Epithelial cell of proximal tubule (primary cell): ENCODE data around the gene SERPINA6. TPM values are rescaled to one million over a fixed set of nuclear protein-coding genes. Genes with fewer than 3 reads are reported as not detected.

ENCODE experiments used
- DNase-seq: peaks from one replicate; pipeline ENCODE4 v3.0.0-alpha.2; 2011; ENCODE audit warnings: low read depth
- H3K4me3 ChIP-seq: 2 replicates; pipeline ENCODE4 v1.5.1; 2011; ENCODE audit warnings: low read depth, mild to moderate bottlenecking, low read length
- total RNA-seq: library from RNA; depleted of rRNA; stranded (reverse); fragments of >200 nt; gene quantifications from 2 replicates; pipeline ENCODE4 v1.2.3, GENCODE V29; 2015
- TF ChIP-seq, protein P1 (sequence below): conservative IDR thresholded peaks from 2 replicates; pipeline ENCODE4 v1.5.1; 2012; ENCODE audit warnings: low read depth, mild to moderate bottlenecking, low read length

Gene SERPINA6
- total RNA-seq, 1 donor from 2014 or later: 0.81 TPM

DNA sequence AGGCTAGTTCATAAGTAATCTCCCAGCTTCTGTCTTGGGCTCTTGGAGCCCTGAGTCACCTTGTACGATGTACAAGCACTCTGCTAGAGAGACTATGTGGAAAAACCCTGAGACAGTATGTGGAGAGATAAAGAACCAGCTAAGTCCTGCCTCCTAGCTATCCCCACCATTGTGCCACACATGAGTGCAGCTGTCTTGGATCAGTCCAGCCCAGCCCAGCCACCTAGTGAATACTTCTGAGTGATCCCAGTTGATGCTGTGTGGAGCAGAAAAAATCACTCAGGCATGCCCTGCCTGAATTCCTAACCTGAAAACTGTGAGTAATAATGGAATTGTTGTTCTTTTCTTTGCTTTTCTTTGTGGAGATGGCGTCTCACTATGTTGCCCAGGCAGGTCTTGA is 5.1 kb upstream of the SERPINA6 start:
- H3K4me3 ChIP-seq: no peak overlapping the region
- TF ChIP-seq, protein P1, sequence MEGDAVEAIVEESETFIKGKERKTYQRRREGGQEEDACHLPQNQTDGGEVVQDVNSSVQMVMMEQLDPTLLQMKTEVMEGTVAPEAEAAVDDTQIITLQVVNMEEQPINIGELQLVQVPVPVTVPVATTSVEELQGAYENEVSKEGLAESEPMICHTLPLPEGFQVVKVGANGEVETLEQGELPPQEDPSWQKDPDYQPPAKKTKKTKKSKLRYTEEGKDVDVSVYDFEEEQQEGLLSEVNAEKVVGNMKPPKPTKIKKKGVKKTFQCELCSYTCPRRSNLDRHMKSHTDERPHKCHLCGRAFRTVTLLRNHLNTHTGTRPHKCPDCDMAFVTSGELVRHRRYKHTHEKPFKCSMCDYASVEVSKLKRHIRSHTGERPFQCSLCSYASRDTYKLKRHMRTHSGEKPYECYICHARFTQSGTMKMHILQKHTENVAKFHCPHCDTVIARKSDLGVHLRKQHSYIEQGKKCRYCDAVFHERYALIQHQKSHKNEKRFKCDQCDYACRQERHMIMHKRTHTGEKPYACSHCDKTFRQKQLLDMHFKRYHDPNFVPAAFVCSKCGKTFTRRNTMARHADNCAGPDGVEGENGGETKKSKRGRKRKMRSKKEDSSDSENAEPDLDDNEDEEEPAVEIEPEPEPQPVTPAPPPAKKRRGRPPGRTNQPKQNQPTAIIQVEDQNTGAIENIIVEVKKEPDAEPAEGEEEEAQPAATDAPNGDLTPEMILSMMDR: peak; percentile 3
- peak; percentile 91 for DNase-seq

DNA sequence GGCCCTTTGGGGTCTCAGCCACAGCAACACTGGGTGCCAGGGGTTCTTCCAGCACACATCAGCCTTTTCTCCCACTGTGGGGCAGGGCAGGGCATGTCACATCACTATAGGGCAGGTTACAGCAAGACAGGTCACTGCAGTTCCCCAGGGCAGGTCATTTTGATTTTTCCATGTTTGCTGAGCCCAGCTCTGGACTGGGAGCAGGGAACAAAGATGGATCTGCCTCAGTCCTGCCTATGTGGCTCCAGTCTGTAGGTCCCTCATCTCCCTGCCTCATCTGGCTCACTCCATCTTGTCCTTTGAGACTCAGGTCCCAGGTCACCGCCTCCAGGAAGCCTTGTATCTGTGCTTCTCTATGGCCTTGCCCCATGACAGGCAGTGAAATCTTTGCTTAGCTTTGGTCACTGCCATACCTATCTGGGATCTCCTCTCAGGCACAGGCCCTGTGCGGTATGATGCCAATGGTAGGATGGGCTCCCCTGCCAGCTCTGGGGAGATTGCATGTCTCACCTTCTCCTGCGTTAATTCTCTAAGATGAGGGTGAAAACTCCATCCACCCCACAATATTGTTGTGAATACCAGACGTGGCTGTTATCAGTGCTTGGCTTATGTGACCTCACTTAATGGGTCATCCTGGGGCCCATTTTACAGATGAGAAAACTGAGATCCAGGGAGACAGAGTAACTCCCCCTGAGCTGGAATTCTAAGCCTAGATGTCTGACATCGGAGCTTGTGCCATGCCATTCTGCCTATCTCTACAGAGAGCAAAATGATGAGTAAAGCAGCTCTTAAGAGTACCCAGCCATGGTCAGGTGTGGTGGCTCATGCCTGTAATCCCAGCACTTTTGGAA is 1.5 kb downstream of the SERPINA6 start:
- no peak overlapping the region for H3K4me3 ChIP-seq
- TF ChIP-seq, protein P1: no peak
- DNase-seq: no peak

- TF ChIP-seq, protein P1: no peak
- H3K4me3 ChIP-seq: no peak overlapping the region
- no peak for DNase-seq
These were observed 2.9 kb downstream of the SERPINA6 start for GRCh38 chr14:94320243-94320642.

GRCh38 chr14:94317259-94317658 is 5.9 kb downstream of the SERPINA6 start:
- H3K4me3 ChIP-seq: no peak overlapping the region
- TF ChIP-seq, protein P1: no peak
- peak; percentile 52 for DNase-seq

DNA sequence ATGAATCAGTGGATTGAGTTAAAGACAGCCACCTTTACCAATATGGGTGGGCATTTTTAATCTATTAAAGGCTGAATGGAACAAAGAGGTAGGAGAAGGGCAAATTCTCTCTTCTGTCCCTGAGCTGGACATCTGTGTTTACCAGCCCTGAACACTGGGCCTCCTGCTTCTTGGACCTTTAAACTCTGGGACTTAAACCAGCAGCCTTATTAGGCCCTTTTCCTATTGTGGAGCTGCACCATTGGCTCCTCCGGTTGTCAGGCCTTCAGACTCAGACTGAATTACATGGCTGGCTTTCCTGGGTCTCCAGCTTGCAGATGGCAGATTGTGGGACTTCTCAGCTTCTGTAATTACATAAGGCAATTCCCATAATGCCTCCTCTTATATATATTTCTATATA is 6.4 kb downstream of the SERPINA6 start:
- no peak for DNase-seq
- TF ChIP-seq, protein P1: no peak
- no peak overlapping the region for H3K4me3 ChIP-seq

- TF ChIP-seq, protein P1: no peak
- DNase-seq: no peak
- H3K4me3 ChIP-seq: no peak overlapping the region
These were observed 8.2 kb downstream of the SERPINA6 start for GRCh38 chr14:94314890-94315289.
